GM15510 (cell line): ENCODE results near the gene LRP1.

ENCODE experiments used
- POLR2A ChIP-seq: IDR thresholded peaks from 3 replicates; pipeline ENCODE4 v1.6.1; 2011; ENCODE audit warnings: borderline replicate concordance; ENCODE audit not compliant: insufficient read length; ENCODE audit errors: extremely low read depth

Gene LRP1

DNA sequence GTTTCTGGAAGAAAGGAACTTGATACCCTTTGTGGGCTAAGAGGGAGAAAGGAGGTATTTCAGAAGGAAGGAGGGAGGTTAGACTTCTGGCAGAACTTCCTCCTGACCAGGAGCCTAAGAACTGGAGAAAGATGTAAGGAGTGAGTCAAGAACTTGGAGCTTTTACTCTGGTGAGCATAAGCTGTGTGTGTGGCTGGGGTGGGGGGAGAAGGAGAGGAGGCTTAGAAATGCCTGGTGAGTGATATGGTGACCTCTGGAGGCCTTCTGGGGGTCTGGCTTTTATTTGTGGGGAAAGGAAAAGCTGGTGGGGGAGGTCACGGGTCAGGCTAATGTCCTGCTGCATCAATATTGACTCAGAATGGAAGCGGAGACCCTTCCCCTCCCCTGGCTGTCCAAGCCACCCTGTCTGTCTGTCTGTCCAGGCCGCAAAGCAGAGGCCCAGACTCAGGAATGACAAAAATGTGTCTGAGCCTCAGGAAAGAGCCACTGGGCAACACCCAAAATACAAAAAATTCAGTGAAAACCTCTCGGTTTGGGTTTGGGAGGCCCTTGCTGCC lies 4.8 kb downstream of the LRP1 start:
- no peak for TF ChIP-seq POLR2A

DNA sequence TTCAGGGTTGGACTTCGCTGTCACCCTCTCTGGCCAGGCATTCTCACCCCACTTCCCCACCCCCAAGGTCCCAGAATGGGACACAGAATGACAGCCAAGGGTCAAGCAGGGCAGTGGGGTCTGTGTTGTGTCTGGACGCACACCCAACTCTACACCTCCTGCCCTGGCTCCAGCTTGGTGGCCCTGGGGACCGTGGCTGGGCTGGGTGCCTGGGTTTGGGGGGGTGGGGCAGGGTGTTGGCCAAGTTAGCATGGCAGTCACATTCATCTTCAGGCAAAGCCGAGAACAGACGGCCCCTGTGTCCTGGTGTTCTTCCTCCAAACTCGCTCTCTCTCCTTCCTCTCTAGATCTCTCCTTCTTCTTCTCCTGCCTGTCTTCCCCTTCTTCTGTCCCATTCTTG lies 5.6 kb downstream of the LRP1 start:
- TF ChIP-seq POLR2A: no peak

DNA sequence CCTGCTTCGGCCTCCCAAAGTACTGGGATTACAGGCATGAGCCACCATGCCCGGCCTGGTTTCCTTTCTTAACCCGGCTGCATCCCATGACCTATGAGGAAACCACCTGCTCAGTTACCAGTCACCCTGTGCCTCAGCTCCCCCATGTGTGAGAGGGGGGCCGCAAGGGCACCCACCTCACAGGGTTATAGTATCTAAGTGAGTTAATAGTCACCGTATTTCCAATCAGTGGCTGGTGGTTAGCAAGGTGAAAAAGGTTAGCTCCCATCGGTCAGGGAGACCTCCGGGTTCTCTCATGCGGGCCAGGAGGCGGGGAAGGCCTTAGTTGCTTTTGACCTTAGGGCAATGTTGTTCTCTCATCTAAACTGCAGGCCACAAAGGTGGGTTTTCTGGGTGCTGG lies 6.7 kb downstream of the LRP1 start:
- no peak for TF ChIP-seq POLR2A

DNA sequence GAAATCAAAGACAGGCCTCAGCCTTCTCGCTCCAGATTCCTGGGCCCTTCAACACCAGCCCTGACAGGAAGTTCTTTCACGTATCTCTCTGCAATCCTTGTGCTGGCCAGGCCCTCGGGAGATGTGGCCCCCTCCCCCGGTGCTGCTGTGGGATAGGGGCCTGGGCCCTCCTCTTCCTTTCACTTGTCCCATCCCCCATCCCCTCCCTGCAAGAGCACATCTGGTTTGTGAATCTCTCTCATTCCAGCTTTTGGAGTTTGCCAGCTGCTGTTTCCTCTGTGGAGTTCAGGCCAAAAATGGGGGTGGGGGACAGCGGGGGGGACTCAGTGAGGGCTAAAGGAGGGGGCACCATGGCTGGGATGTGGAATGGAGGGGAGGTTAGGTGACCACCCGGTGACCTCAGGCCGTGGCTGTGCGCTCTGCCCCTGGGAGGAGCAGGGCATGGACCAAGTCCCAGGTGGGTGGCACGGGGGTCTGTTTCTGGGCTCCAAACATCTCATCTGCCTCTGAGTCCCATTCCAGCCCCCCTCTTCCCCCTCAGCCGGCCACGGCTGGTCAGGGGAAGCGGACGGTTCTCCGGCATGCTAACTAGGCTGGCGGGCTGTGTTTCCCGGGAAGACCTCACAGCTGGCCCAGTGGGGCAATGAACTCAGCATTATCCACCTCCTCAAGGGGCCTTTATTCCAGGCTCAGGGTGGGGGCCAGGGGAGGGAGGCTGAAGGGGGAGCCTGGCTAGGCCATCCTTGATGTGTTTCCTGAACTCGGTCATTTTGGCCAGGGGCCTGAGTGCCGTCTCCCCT lies 7.4 kb downstream of the LRP1 start:
- TF ChIP-seq POLR2A: no peak

DNA sequence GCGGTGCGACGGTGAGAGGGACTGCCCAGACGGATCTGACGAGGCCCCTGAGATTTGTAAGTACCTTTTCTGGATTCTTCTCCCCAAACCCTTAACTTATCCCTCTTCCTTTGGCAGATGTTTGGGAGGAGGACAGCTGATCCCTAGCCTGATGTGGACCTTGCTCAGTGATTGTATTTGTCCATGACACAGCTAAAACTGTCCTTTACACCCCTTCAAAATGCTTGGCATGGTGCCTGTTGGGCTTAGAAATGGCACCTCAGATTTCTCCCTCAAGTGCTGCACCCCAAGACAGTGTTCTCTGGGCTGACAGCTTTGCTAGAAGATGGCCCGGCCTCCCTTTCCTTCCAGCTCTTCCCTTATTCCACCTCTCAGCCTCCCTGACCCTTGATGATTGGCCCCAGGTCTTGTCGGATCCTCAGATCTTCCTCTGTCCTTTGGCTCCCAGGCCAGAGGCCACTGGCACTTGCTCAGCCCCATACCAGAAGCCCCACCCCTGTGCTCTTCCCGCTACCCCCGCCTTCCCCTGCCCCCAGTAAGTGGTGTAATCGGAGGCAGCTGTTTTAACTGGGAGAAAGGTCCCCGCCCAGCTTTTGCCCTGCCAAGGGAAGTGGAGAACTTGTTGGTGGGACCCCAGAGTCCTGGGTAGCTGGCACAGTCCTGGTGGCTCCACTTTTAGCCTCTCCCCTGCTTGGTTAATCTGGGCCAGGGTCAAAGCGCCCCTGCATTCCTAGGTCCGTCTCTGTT lies 10.4 kb downstream of the LRP1 start:
- no peak for TF ChIP-seq POLR2A

DNA sequence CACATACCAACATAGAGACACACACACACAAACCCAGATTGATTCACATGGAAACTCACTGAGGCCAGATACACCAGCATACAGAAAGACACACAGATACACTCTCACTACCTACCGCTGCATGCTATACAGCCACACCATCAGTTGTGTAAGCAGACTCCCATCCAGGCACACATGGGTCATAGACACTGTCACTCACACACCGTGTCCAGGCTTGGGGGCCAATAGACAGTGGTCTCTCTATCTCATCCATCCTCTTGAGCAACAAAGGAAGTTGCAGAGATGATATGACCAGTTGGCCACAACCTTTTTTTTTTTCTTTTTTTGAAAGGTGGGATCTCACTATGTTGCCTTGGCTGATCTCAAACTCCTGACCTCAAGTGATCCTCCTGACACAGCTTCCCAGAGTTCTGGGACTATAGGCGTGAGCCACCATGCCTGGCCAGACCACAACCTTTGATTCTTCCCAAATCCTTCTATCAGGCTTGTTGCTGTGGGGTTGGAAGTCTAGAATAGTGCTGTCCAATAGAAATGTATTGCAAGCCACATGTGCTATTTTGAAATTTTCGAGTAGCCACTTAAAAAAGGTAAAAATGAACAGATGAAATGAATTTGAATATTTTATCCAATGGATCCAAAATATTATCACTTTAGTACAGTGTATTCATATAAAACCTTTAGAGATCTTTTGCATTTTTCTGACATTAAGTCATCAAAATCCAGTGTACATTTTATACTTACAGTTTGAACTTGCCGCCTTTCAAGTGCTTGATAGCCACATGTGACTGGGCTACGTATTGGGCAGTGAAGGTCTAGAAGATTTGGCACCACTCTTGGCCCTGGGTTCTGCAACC lies 11.7 kb downstream of the LRP1 start:
- no peak for TF ChIP-seq POLR2A

DNA sequence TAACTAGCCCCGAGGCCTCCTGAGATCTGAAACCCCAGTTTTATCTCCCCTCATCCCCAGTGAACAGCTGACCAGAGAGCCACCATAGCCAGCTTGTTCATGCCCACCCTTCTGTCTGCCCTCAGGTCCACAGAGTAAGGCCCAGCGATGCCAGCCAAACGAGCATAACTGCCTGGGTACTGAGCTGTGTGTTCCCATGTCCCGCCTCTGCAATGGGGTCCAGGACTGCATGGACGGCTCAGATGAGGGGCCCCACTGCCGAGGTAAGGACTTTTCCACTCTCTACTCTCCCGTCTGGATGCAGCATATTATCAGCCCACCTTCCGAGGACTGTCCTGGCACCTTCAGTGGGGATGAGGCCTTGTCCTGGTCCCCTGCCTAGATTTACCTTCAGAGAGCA lies 13.0 kb downstream of the LRP1 start:
- TF ChIP-seq POLR2A: no peak

DNA sequence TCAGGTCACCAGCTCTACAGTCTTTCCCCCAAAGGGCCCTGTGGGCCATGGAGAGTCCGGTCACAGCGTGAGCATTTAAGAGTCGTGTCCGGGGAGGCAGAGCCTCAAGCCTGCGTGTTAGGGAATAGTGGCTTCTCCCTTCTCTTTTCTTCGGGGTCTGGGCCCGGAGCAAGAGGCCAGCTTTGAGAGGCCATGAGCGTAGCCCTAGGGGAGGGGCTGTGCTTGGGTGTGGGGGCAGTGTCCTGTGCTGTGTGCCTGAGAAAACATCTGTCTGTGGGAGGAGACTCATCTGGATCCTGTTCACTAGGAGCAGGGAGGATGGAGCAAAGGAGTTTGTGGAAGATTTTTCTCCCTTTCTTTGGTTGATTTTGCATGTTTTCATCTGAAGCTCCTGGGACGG lies 13.8 kb downstream of the LRP1 start:
- TF ChIP-seq POLR2A: no peak

DNA sequence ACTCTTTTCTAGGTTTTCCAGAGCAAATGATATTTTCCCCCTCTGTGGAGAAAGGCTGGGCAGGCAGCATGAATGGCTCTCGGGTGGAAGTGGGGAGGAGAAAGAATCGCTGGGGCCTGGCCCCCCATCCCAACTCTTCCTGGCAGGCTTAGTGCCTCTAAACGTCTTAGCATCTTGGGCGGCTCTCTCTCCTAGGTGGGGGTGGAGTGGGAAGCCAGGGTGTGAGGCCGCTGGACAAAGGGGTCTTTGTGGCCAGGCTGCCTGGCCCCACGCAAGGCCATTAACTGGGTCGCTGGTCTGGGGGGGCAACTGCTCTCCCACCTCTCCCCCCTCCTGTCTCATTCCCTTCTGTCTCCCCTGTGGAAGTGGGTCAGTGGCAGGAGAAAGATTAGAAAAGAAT lies 14.4 kb downstream of the LRP1 start:
- TF ChIP-seq POLR2A: no peak

DNA sequence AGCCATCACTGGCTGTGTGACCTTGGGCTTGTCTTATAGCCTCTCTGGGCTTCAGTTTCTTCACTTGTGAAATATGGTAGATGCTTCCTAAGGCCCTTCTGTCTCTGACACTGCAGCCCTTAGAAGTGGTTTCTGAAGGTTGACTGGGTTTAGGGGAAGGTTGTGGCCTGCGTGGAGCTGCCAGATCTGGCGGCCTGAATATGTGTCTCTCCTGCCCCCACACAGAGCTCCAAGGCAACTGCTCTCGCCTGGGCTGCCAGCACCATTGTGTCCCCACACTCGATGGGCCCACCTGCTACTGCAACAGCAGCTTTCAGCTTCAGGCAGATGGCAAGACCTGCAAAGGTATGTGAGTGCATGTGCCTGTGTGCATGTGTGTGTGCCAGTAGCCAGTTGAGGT lies 15.2 kb downstream of the LRP1 start:
- no peak for TF ChIP-seq POLR2A

DNA sequence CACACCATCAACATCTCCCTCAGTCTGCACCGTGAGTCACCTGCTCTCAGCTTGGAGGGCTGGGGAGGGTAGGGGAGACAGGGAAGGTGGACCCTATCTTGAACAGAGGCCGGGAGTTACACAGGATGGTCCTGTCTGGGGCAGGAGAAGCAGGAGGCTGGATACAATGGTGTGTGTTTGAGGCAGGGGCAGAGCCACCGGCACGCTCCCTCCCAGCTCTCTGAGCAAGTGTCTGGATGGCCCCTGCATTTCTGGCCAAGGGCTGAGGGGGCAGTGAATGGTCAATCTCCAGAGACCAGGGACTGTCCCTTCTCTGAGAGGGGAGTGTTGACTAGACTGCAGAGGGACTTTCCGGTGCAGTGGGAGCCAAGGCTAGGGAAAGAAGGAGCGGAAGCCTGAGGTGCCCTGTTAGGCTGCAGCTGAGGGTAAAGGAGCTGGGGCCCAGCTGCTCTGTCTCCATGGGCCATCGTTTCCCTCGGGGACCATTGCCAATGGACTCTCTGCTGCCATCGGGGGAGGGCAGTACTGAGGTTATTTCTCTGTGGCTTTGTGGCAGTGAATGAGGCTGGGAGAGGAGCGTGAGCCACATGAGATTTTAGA lies 17.3 kb downstream of the LRP1 start:
- no peak for TF ChIP-seq POLR2A

DNA sequence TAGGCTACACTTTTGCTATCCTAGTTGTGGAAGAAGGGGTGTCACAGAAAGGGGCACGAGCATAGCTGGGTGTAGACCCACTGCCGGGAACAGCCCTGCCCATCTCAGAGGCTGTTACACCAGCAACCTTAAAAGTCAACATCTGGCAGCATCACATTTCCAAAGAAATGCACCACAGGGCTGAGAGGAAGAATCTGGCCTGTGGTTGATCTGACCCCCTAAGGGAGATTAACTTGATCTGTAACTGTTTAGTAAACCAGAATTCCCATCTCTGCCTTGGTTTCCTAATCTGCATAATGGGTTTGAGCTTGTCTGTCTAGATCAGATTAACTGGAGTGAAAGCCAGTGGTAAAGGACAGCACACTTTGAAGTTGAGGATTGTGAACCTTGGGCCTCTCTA lies 17.8 kb downstream of the LRP1 start:
- TF ChIP-seq POLR2A: no peak

DNA sequence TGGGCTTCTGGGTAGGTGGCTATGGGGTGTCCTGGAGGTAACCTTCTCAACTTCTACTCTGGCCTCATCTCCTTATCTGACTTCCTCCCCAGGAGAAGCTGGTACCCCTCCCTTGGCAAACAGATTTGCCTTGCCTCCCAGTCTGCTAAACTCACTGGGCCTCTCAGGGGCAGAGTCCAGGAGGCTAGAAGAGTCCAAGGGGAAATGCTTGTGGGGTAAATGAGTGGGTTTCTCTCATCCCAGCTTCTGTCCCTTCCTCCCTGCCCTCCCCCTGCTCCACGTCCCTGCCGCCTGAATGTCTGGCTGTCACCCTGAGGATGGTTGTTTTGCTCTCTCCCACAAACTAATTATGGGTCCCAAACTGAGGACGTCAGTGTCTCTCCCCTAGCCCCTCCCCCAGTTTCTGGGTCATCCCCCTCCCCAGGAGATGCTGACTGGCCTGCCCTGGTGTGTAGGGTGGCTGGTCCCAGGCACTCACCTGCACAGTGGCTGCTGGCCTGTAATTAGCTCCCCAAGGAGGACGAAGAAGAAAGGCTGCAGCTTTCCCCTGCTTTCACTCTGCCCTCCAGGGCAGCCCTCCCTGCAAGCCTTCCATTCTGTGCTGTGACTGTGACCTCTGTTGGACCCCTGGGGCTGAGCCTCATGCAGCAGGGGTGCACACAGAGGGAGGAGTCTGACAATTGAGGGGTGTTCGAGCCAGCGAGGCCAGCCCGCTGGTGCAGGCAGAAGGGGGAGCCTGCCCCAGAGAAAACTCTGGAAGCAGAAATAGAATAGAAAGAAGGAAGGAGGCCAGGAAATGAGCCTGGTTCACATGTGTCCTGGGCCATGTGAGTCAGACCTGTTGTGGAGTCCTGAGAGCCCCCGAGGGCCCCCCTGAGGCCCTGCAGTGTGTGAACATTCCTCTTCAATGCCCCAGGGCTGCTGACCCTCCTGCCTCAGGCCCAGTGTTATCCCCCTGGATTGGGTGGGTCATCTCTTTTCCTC lies 19.0 kb downstream of the LRP1 start, which contains the start of gene LRP1-AS:
LRP1-AS (minus strand) TSS at position 659 of the 984 bp plus-strand sequence.
- no peak for TF ChIP-seq POLR2A
